SK-N-MC (cell line): ENCODE results near the gene C20orf96.

Experiments used
- DNase-seq: peaks from one replicate; pipeline ENCODE4 v3.0.0-alpha.2; 2011; ENCODE audit warnings: low read depth, low spot score
- H3K27ac ChIP-seq: fragments of 200-600 bp; sonication (generic); 2 replicates; pipeline ENCODE4 v1.5.1; 2016; ENCODE audit warnings: mixed run types
- H3K36me3 ChIP-seq: fragments of 200-600 bp; sonication (generic); 2 replicates; pipeline ENCODE4 v1.6.1; 2017; ENCODE audit warnings: antibody characterized with exemption, low read length, mixed read lengths; ENCODE audit not compliant: insufficient read depth
- H3K4me3 ChIP-seq: fragments of 200-600 bp; sonication (generic); 2 replicates; pipeline ENCODE4 v1.5.1; 2016
- H3K9ac ChIP-seq: fragments of 200-600 bp; sonication (generic); 2 replicates; pipeline ENCODE4 v1.8.0; 2017; ENCODE audit warnings: mixed run types, mixed read lengths; ENCODE audit not compliant: insufficient read length
- H3K9me3 ChIP-seq: fragments of 200-600 bp; sonication (generic); 2 replicates; pipeline ENCODE4 v1.6.1; 2017; ENCODE audit warnings: low read depth, mild to moderate bottlenecking, antibody characterized with exemption, low read length, moderate library complexity, mixed read lengths
- EZH2 ChIP-seq: fragments of 200-600 bp; sonication (generic); IDR thresholded peaks from one replicate; pipeline ENCODE4 v1.6.1; 2017; ENCODE audit warnings: antibody characterized with exemption
- FOXP2 ChIP-seq: optimal IDR thresholded peaks from 2 replicates; pipeline ENCODE3; 2011; ENCODE audit warnings: mild to moderate bottlenecking, moderate library complexity; ENCODE audit not compliant: insufficient read depth; ENCODE audit errors: extremely low read length, control extremely low read depth
- POLR2AphosphoS5 ChIP-seq: IDR thresholded peaks from 2 replicates; pipeline ENCODE4 v1.6.1; 2012; ENCODE audit warnings: mild to moderate bottlenecking, low read depth, low read length, borderline replicate concordance

Gene C20orf96

DNA sequence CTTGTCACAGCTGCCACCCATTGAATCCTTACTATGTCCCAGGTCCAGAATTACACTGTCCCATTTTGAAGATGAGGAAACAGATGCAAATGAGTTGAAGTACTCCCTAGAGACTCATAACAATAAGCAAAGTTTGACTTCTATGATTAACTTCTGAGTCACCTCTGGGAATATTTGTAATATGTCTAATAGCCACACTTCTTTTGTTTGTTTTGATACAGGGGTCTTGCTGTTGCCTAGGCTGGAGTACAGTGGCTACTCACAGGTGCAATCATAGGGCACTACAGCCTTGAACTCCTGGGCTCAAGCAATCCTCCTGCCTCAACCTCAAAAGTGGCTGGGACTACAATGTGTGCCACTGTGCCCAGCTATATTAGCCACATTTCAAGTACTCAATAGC, 23.4 kb upstream of the C20orf96 start:
- Histone ChIP-seq H3K27ac (no peak overlapping the region), H3K9ac (no peak overlapping the region), H3K9me3 (no peaks in the 10 kb centered on the region), H3K4me3 (no peak overlapping the region), H3K36me3 (no peaks in the 10 kb centered on the region)
- TF ChIP-seq EZH2 (no peak), POLR2AphosphoS5 (no peak), FOXP2 (no peak)
- no peak for DNase-seq

DNA sequence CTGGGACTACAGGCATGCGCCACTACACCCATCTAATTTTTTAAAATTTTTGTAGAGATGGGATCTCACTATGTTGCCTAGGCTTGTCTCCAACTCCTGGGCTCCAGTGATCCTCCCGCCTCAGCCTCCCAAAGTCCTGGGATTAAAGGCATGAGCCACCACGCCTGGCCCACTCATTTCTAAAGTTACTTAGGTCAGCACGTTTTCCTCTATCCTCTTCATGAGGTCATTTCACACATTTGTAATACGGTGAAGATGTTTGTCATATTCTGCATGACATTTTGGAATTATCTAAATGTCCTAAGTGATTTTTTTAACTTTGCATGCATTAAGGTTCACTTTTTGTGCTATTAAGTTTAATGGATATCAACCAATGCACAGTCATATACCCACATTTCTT, 22.9 kb upstream of the C20orf96 start:
- Histone ChIP-seq H3K9me3 (no peaks in the 10 kb centered on the region), H3K4me3 (no peak overlapping the region), H3K9ac (no peak overlapping the region), H3K36me3 (no peaks in the 10 kb centered on the region), H3K27ac (no peak overlapping the region)
- no peak for DNase-seq
- TF ChIP-seq FOXP2, result no peak
- TF ChIP-seq EZH2, result no peak
- TF ChIP-seq POLR2AphosphoS5, result no peak

DNA sequence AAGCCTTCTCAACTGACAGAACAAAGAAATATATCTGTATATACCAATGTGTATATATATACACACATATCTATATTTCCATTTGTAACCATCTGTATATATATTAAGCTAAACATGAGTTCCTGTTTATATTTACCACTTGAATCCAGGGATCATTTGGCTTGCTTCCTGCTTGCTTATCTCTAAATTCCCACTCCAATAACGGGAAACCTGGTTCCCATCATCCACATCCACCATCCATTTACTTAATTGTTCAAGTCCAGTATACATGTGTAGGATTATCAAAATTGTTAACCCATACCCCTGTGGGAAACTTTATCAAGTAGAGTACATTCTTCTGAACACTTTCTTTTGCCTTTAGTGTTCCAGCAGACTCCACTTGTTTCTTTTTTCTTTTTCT, 22.3 kb upstream of the C20orf96 start:
- Histone ChIP-seq H3K9ac (no peak overlapping the region), H3K36me3 (no peaks in the 10 kb centered on the region), H3K9me3 (no peaks in the 10 kb centered on the region), H3K27ac (no peak overlapping the region), H3K4me3 (no peak overlapping the region)
- DNase-seq, result no peak
- TF ChIP-seq FOXP2 (no peak), POLR2AphosphoS5 (no peak), EZH2 (no peak)

DNA sequence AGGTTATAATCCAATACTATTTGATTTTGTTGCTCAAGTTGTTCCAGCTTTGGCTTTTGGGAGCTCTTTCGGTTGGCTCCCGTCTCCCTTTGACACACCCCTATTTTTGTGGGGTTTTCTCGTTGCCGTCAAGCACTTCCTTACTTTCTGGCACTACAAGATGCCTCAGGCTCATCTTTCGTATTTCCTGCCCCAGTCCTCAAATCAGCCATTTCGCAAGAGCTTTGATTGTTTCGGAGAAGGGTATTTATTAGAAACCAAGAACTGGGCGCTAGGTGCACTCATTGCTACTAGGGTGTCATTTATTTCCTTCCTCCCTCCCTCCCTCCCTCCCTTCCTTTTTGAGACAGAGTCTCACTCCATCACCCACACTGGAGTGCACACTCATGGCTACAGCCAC, 21.5 kb upstream of the C20orf96 start:
- Histone ChIP-seq H3K9ac (no peak overlapping the region), H3K27ac (peak overlapping the region; percentile 62; the same call in 1 of the 2 replicates), H3K9me3 (no peaks in the 10 kb centered on the region), H3K36me3 (no peaks in the 10 kb centered on the region), H3K4me3 (no peak overlapping the region)
- DNase-seq, result peak; percentile 74
- TF ChIP-seq POLR2AphosphoS5, result no peak; the same call in 1 of the 2 replicates
- TF ChIP-seq FOXP2, result no peak
- no peak for TF ChIP-seq EZH2

DNA sequence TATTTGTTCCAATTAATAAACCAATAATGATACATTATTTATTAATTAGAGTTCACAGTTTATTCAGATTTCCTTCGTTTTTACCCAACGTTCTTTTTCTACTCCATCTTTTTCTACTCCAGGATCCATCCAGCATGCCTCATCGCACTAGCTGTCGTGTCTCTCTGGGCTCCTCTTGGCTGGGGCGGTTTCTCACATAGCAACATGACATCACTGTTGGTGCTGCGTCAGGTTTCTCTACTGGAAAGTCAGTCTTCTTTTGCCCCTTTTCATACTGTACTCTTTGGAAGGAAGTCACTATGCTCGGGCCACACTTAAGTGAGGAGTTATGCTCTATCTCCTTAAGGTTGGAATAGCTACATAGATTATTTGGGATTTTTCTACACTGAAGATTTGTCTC, 21.1 kb upstream of the C20orf96 start:
- H3K9ac ChIP-seq, result no peak overlapping the region

DNA sequence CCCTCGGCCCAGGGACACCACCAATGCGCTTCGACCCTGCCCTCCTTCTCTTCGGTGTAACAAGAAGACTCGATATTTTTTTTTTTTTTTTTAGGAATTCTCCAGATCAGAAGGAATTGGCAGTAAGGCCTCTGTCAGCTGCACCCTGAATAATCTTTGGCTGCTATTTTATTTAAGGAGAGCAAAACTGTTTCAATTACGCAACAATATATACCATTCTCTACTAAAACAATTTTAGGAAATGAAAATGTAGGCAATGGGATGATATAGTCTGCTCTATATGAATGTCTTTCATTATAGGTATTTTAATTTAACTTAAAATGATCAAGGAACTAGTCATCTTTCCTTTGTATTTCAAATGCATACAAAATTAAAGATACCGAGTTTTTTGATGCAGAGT, 20.1 kb upstream of the C20orf96 start:
- no peak overlapping the region for H3K4me3 ChIP-seq
- no peak overlapping the region for H3K27ac ChIP-seq

More for the DNA sequence above, 21.1 kb upstream of the C20orf96 start:
- Histone ChIP-seq H3K36me3 (no peaks in the 10 kb centered on the region), H3K4me3 (no peak overlapping the region), H3K27ac (peak overlapping the region; percentile 62; the same call in 1 of the 2 replicates), H3K9me3 (no peaks in the 10 kb centered on the region)
- DNase-seq, result no peak
- TF ChIP-seq FOXP2 (no peak), EZH2 (no peak), POLR2AphosphoS5 (no peak)

DNA sequence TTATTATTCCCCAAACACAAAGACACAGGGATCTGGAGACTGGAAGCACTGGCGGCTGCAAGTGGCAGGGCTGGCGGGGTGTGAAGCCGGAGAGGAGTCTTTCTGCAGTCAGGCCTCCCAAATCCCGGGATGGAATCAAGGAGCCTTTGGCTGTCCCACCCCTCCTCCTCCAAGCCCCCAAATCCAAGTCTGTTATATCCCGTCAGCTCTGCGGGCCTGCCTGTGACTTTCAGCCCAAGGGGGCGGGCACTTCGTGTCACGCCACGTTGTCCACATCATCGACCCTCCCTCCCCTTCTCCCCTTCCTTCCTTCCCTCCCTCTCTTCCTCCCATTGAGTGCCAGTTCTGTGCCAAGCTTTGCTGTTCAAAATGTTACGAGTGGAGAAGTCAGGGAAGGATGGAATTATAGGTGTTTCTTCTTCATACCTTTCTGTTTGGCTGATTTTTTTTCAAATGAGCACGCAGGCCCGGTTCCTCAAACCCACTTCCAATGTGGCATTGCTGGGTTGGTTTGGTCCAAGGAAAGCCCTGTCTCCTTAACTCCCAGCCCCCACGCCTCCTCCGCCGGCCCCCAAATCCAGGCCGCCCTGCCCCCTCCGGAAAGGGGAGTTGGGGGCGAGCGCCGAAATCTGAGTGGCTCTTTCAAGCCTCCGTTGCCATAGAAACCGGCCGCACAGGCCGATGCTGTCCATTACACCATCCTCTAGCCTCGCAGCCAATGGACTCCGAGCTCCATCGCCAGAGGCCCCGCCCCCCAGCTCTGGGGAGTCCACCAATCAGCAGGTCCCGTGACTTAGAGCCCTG, 19.5 kb upstream of the C20orf96 start:
- Histone ChIP-seq H3K9me3 (no peaks in the 10 kb centered on the region), H3K9ac (no peak overlapping the region), H3K4me3 (no peak overlapping the region), H3K27ac (peak overlapping the region; percentile 34), H3K36me3 (no peaks in the 10 kb centered on the region)
- no peak for DNase-seq
- TF ChIP-seq FOXP2, result no peak
- TF ChIP-seq POLR2AphosphoS5, result peak; percentile 62; the same call in 1 of the 2 replicates
- no peak for TF ChIP-seq EZH2

More for the DNA sequence above, 20.1 kb upstream of the C20orf96 start:
- no peak for TF ChIP-seq FOXP2
- TF ChIP-seq EZH2, result no peak
- TF ChIP-seq POLR2AphosphoS5, result no peak
- no peak for DNase-seq
- Histone ChIP-seq H3K36me3 (no peaks in the 10 kb centered on the region), H3K9me3 (no peaks in the 10 kb centered on the region), H3K9ac (no peak overlapping the region)

DNA sequence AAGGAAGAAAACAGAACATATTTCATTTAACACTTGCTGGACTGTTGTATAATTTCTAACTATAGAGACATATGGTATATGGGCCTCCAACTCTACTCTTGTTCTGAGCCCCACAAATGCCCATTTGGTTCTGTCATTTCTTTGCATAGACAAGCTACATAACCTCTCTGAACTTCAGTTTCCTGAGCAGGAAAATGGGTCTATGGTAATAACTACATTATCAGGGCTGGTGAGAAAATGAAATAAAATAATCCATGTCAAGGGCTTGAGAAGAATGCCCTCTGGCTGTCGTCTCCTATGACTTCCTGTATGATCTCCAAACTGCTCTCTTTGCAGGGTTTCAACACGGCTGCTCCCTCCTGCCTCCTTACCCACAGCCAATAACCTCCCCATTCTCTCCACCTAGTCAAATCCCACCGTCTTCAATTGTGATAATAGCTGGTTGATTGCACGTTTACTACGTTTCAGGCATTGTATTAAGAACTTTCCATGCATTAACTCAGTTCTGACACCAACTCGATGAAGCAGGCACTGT, 18.8 kb upstream of the C20orf96 start:
- Histone ChIP-seq H3K4me3 (no peak overlapping the region), H3K9me3 (no peaks in the 10 kb centered on the region), H3K9ac (no peak overlapping the region), H3K36me3 (no peaks in the 10 kb centered on the region), H3K27ac (peak overlapping the region; percentile 34)
- DNase-seq, result no peak
- TF ChIP-seq FOXP2 (no peak), POLR2AphosphoS5 (no peak)

DNA sequence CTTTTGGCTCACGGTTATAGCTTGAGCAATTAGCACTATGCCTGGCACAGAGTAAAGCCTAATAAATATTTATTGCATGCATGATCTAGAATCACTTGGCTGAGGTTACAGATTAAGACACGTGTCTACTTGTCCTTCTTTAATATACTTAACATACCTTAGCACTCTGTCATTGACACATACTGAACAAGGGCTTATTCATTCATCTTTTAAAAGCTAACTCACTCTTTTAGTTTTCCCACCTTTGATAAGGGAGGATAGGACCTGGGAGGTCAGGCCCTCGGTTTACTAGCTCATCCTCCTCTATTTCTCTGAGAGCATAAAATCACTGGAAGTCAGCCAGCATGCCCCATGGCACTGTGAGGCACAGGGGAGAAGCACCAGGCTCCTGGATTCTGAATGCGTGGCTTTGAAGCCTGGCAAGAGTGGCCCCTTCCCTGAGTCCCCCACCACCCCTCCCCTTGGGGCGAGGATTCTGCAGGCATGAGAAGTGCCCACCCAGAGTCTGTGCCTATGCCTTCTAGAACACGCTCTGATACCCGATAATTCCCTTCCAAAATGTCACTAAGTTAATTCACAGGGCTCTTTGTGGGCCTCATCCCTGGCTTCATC, 18.0 kb upstream of the C20orf96 start:
- no peak overlapping the region for H3K9ac ChIP-seq
- TF ChIP-seq FOXP2 (no peak), POLR2AphosphoS5 (no peak), EZH2 (no peak)
- DNase-seq, result no peak
- H3K27ac ChIP-seq, result no peak overlapping the region
- H3K9me3 ChIP-seq, result no peaks in the 10 kb centered on the region
- H3K4me3 ChIP-seq, result no peak overlapping the region
- H3K36me3 ChIP-seq, result no peaks in the 10 kb centered on the region
